Measurements from ENCODE around the gene REXO1.
"Not testable (repeated sequence)": the region's sequence is repeated elsewhere in the genome, so short reads cannot be mapped to it uniquely, and the experiment has no call there.

DNA sequence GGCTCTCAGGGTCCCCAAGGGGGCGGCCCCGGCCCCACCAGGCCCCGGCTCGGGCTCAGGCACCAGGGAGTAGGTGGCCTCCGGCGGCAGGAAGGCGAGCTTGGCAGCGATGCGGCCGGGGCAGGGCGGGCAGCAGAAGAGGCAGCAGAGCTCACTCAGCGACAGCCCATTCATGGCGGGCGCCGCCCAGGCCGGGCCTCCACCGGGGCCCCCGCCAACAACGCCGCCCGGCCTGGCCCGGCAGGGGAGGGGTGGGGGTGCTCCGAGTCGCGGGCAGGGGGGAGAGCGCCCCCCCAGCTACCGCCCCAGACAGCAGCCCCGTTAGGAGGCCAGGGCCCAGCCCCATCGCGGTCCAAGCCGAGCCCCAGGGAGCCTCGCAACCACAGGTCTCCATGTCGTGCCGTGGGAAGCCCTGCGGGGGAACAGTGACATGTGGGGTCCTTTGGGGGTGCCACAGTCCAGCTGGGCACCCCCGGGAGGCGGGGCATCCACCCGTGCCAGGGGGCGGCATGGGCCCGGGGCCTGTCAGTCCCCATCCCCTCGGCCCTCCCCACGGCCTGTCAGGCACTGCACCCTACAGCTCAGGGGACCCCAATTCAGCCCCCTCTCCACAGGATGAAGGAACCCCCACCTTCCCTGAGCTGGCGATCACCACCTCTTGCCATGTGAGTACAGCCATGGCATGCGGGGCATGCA, 33.3 kb upstream of the REXO1 start:
- not testable (repeated sequence) for TF ChIP-seq POLR2AphosphoS5 (IDR thresholded peaks at IDR 0.05; ENCODE audit: low read depth); EZH2 (IDR thresholded peaks at IDR 0.05; ENCODE audit: low read depth, unreplicated experiment); EZH2phosphoT487 (IDR thresholded peaks at IDR 0.05; ENCODE audit: unreplicated experiment); CREB1 (CRISPR knock-in tag; IDR thresholded peaks at IDR 0.05; ENCODE audit: low read depth); ZNF331 (CRISPR knock-in tag; IDR thresholded peaks at IDR 0.05; ENCODE audit: low read depth); JUNB (IDR thresholded peaks at IDR 0.05; ENCODE audit: unreplicated experiment); NANOG (IDR thresholded peaks at IDR 0.05; ENCODE audit: borderline replicate concordance); ZNF114 (CRISPR knock-in tag; IDR thresholded peaks at IDR 0.05)
- TF ChIP-seq, protein P1, sequence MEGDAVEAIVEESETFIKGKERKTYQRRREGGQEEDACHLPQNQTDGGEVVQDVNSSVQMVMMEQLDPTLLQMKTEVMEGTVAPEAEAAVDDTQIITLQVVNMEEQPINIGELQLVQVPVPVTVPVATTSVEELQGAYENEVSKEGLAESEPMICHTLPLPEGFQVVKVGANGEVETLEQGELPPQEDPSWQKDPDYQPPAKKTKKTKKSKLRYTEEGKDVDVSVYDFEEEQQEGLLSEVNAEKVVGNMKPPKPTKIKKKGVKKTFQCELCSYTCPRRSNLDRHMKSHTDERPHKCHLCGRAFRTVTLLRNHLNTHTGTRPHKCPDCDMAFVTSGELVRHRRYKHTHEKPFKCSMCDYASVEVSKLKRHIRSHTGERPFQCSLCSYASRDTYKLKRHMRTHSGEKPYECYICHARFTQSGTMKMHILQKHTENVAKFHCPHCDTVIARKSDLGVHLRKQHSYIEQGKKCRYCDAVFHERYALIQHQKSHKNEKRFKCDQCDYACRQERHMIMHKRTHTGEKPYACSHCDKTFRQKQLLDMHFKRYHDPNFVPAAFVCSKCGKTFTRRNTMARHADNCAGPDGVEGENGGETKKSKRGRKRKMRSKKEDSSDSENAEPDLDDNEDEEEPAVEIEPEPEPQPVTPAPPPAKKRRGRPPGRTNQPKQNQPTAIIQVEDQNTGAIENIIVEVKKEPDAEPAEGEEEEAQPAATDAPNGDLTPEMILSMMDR (conservative IDR thresholded peaks at IDR 0.05; ENCODE audit: low read depth in 2 of 2): not testable (repeated sequence)
- TF ChIP-seq, protein P2, sequence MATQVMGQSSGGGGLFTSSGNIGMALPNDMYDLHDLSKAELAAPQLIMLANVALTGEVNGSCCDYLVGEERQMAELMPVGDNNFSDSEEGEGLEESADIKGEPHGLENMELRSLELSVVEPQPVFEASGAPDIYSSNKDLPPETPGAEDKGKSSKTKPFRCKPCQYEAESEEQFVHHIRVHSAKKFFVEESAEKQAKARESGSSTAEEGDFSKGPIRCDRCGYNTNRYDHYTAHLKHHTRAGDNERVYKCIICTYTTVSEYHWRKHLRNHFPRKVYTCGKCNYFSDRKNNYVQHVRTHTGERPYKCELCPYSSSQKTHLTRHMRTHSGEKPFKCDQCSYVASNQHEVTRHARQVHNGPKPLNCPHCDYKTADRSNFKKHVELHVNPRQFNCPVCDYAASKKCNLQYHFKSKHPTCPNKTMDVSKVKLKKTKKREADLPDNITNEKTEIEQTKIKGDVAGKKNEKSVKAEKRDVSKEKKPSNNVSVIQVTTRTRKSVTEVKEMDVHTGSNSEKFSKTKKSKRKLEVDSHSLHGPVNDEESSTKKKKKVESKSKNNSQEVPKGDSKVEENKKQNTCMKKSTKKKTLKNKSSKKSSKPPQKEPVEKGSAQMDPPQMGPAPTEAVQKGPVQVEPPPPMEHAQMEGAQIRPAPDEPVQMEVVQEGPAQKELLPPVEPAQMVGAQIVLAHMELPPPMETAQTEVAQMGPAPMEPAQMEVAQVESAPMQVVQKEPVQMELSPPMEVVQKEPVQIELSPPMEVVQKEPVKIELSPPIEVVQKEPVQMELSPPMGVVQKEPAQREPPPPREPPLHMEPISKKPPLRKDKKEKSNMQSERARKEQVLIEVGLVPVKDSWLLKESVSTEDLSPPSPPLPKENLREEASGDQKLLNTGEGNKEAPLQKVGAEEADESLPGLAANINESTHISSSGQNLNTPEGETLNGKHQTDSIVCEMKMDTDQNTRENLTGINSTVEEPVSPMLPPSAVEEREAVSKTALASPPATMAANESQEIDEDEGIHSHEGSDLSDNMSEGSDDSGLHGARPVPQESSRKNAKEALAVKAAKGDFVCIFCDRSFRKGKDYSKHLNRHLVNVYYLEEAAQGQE (IDR thresholded peaks at IDR 0.05; ENCODE audit: unreplicated experiment): not testable (repeated sequence)
- TF ChIP-seq, protein P3, sequence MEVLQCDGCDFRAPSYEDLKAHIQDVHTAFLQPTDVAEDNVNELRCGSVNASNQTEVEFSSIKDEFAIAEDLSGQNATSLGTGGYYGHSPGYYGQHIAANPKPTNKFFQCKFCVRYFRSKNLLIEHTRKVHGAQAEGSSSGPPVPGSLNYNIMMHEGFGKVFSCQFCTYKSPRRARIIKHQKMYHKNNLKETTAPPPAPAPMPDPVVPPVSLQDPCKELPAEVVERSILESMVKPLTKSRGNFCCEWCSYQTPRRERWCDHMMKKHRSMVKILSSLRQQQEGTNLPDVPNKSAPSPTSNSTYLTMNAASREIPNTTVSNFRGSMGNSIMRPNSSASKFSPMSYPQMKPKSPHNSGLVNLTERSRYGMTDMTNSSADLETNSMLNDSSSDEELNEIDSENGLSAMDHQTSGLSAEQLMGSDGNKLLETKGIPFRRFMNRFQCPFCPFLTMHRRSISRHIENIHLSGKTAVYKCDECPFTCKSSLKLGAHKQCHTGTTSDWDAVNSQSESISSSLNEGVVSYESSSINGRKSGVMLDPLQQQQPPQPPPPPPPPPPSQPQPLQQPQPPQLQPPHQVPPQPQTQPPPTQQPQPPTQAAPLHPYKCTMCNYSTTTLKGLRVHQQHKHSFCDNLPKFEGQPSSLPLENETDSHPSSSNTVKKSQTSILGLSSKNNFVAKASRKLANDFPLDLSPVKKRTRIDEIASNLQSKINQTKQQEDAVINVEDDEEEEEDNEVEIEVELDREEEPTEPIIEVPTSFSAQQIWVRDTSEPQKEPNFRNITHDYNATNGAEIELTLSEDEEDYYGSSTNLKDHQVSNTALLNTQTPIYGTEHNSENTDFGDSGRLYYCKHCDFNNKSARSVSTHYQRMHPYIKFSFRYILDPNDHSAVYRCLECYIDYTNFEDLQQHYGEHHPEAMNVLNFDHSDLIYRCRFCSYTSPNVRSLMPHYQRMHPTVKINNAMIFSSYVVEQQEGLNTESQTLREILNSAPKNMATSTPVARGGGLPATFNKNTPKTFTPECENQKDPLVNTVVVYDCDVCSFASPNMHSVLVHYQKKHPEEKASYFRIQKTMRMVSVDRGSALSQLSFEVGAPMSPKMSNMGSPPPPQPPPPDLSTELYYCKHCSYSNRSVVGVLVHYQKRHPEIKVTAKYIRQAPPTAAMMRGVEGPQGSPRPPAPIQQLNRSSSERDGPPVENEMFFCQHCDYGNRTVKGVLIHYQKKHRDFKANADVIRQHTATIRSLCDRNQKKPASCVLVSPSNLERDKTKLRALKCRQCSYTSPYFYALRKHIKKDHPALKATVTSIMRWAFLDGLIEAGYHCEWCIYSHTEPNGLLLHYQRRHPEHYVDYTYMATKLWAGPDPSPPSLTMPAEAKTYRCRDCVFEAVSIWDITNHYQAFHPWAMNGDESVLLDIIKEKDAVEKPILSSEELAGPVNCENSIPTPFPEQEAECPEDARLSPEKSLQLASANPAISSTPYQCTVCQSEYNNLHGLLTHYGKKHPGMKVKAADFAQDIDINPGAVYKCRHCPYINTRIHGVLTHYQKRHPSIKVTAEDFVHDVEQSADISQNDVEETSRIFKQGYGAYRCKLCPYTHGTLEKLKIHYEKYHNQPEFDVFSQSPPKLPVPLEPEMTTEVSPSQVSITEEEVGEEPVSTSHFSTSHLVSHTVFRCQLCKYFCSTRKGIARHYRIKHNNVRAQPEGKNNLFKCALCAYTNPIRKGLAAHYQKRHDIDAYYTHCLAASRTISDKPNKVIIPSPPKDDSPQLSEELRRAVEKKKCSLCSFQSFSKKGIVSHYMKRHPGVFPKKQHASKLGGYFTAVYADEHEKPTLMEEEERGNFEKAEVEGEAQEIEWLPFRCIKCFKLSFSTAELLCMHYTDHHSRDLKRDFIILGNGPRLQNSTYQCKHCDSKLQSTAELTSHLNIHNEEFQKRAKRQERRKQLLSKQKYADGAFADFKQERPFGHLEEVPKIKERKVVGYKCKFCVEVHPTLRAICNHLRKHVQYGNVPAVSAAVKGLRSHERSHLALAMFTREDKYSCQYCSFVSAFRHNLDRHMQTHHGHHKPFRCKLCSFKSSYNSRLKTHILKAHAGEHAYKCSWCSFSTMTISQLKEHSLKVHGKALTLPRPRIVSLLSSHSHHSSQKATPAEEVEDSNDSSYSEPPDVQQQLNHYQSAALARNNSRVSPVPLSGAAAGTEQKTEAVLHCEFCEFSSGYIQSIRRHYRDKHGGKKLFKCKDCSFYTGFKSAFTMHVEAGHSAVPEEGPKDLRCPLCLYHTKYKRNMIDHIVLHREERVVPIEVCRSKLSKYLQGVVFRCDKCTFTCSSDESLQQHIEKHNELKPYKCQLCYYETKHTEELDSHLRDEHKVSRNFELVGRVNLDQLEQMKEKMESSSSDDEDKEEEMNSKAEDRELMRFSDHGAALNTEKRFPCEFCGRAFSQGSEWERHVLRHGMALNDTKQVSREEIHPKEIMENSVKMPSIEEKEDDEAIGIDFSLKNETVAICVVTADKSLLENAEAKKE (CRISPR knock-in tag; IDR thresholded peaks at IDR 0.05): not testable (repeated sequence)
- TF ChIP-seq, protein P4, sequence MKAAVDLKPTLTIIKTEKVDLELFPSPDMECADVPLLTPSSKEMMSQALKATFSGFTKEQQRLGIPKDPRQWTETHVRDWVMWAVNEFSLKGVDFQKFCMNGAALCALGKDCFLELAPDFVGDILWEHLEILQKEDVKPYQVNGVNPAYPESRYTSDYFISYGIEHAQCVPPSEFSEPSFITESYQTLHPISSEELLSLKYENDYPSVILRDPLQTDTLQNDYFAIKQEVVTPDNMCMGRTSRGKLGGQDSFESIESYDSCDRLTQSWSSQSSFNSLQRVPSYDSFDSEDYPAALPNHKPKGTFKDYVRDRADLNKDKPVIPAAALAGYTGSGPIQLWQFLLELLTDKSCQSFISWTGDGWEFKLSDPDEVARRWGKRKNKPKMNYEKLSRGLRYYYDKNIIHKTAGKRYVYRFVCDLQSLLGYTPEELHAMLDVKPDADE (IDR thresholded peaks at IDR 0.05): not testable (repeated sequence)
